Measurements from ENCODE around the gene LUZP1. TPM values are rescaled to one million over a fixed set of nuclear protein-coding genes. Genes with fewer than 3 reads are reported as not detected.
A peak's percentile ranks its signal among the peaks of the same experiment; 100 is the strongest.
"Not testable (repeated sequence)": the region's sequence is repeated elsewhere in the genome, so short reads cannot be mapped to it uniquely, and the experiment has no call there.

LUZP1 gene
- total RNA-seq, 2 donors from 2014 or later: 43.5 to 49.4 TPM

DNA sequence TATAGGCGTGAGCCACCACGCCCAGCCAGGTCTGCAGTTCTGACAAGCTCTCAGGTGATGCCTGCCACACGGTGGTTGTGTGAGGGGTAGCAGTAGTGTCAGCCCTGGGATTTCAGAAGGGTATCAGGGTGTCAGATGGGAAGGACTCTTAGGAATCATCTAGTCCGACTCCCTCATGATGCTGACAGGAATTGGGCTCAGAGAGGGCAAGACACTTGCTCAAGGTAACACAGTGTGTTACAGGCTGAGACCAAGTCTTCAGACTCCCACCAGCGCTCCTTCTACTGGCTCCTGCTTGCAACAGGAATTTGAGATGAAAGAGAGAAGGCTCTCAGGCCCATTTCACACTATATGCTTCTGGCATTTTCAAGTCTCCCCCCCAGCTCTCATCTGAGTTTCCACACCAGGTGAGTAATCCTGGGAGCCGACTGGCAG lies 41.7 kb upstream of the LUZP1 start:
- peaks cover 9% of the 10 kb centered on the region for H3K4me1 Mint-ChIP-seq

DNA sequence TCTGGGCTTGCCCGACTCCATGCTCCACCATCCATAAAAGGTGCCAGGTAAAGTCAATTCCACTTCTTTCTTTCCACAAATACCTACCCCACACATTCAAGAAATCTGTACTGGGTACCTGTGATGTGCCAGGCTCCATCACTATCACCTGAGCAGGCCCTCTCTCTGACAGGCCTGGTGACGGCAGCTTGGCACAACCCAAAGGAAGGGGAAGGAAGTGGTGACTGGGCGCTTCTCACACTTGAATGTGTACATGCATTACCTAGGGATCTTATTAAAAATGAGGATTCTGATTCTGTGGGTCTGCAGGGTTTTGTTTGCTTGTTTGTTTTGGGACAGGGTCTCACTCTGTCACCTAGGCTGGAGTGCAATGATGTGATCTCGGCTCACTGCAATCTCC lies 41.1 kb upstream of the LUZP1 start:
- H3K4me1 Mint-ChIP-seq: peaks cover 9% of the 10 kb centered on the region
- no peaks in the 10 kb centered on the region for H3K9me3 Mint-ChIP-seq
- peaks cover 2% of the 10 kb centered on the region for H3K27me3 Mint-ChIP-seq (ENCODE audit: insufficient read depth)
- TF ChIP-seq, protein P1, sequence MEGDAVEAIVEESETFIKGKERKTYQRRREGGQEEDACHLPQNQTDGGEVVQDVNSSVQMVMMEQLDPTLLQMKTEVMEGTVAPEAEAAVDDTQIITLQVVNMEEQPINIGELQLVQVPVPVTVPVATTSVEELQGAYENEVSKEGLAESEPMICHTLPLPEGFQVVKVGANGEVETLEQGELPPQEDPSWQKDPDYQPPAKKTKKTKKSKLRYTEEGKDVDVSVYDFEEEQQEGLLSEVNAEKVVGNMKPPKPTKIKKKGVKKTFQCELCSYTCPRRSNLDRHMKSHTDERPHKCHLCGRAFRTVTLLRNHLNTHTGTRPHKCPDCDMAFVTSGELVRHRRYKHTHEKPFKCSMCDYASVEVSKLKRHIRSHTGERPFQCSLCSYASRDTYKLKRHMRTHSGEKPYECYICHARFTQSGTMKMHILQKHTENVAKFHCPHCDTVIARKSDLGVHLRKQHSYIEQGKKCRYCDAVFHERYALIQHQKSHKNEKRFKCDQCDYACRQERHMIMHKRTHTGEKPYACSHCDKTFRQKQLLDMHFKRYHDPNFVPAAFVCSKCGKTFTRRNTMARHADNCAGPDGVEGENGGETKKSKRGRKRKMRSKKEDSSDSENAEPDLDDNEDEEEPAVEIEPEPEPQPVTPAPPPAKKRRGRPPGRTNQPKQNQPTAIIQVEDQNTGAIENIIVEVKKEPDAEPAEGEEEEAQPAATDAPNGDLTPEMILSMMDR (conservative IDR thresholded peaks at IDR 0.05): no peak
- H3K4me1 ChIP-seq (ENCODE audit: control insufficient read depth, insufficient read depth, low read length): peaks cover 2% of the 10 kb centered on the region
- no peaks in the 10 kb centered on the region for H3K27me3 ChIP-seq (ENCODE audit: control insufficient read depth, insufficient read depth, low read length, poor library complexity, severe bottlenecking)
- no peak overlapping the region for H3K27ac ChIP-seq (ENCODE audit: low read depth, low read length)
- no peak overlapping the region for H3K4me3 ChIP-seq (ENCODE audit: low read length)
- DNase-seq: no peak
- H3K36me3 ChIP-seq (ENCODE audit: control insufficient read depth, insufficient read depth, low read length): no peaks in the 10 kb centered on the region
- 67 to 95% methylated on average over 1 to 4 of the region's 4 CpGs for WGBS, 2 experiments (ENCODE audit: insufficient coverage in 1 of 2, insufficient read length in 1 of 2)
- no peak overlapping the region for H3K4me3 Mint-ChIP-seq
- no peaks in the 10 kb centered on the region for H3K9me3 ChIP-seq (ENCODE audit: control insufficient read depth, low read length)
- no peaks in the 10 kb centered on the region for H3K36me3 Mint-ChIP-seq (ENCODE audit: low read depth)
- no peak overlapping the region for H3K27ac Mint-ChIP-seq
- no peak overlapping the region for H3K9ac ChIP-seq (ENCODE audit: extremely low read depth, low read length, poor library complexity, severe bottlenecking)

More for the DNA sequence above, 41.7 kb upstream of the LUZP1 start:
- no peak overlapping the region for H3K27ac Mint-ChIP-seq
- DNase-seq: peak; percentile 83
- Histone ChIP-seq H3K27me3 (ENCODE audit: control insufficient read depth, insufficient read depth, low read length, poor library complexity, severe bottlenecking) (no peaks in the 10 kb centered on the region), H3K4me1 (ENCODE audit: control insufficient read depth, insufficient read depth, low read length) (peaks cover 2% of the 10 kb centered on the region), H3K4me3 (ENCODE audit: low read length) (no peak overlapping the region), H3K9me3 (ENCODE audit: control insufficient read depth, low read length) (no peaks in the 10 kb centered on the region), H3K36me3 (ENCODE audit: control insufficient read depth, insufficient read depth, low read length) (no peaks in the 10 kb centered on the region), H3K9ac (ENCODE audit: extremely low read depth, low read length, poor library complexity, severe bottlenecking) (no peak overlapping the region), H3K27ac (ENCODE audit: low read depth, low read length) (no peak overlapping the region)
- H3K27me3 Mint-ChIP-seq (ENCODE audit: insufficient read depth): peaks cover 2% of the 10 kb centered on the region
- H3K9me3 Mint-ChIP-seq: no peaks in the 10 kb centered on the region
- 59 to 73% methylated on average over 2 to 6 of the region's 6 CpGs for WGBS, 2 experiments (ENCODE audit: insufficient coverage in 1 of 2, insufficient read length in 1 of 2)
- TF ChIP-seq, protein P1 (conservative IDR thresholded peaks at IDR 0.05): peak; percentile 67
- H3K4me3 Mint-ChIP-seq: no peak overlapping the region
- H3K36me3 Mint-ChIP-seq (ENCODE audit: low read depth): no peaks in the 10 kb centered on the region

DNA sequence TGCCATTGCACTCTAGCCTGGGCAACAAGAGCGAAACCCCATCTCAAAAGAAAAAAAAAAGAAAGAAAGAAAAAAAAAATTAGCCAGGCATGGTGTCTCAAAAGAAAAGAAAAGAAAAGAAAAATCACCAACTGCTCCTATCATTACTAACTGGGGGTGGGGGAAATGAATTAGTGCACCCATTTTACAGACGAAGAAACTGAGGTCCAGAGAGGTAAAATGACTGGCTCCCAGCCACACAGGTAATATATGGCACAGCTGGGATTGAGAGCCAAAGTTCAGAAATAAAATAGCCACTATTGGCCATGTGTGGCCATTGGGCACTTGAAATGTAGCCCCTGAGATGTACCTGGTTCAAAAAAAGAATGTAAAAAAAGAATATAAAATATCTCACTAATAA lies 39.9 kb upstream of the LUZP1 start:
- H3K27ac ChIP-seq (ENCODE audit: low read depth, low read length): no peak overlapping the region
- H3K27ac Mint-ChIP-seq: no peak overlapping the region
- H3K9me3 Mint-ChIP-seq: peaks cover 2% of the 10 kb centered on the region
- H3K4me3 Mint-ChIP-seq: no peak overlapping the region
- H3K4me1 Mint-ChIP-seq: peaks cover 9% of the 10 kb centered on the region
- peaks cover 2% of the 10 kb centered on the region for H3K36me3 Mint-ChIP-seq (ENCODE audit: low read depth)
- TF ChIP-seq, protein P1 (conservative IDR thresholded peaks at IDR 0.05): no peak
- H3K9me3 ChIP-seq (ENCODE audit: control insufficient read depth, low read length): no peaks in the 10 kb centered on the region
- no peak overlapping the region for H3K4me3 ChIP-seq (ENCODE audit: low read length)
- WGBS, 2 experiments (ENCODE audit: insufficient coverage in 1 of 2, insufficient read length in 1 of 2): 92 to 100% methylated on average over 1 of the region's 2 CpGs
- no peak overlapping the region for H3K9ac ChIP-seq (ENCODE audit: extremely low read depth, low read length, poor library complexity, severe bottlenecking)
- peaks cover 2% of the 10 kb centered on the region for H3K27me3 Mint-ChIP-seq (ENCODE audit: insufficient read depth)
- H3K36me3 ChIP-seq (ENCODE audit: control insufficient read depth, insufficient read depth, low read length): no peaks in the 10 kb centered on the region
- no peak for DNase-seq
- H3K27me3 ChIP-seq (ENCODE audit: control insufficient read depth, insufficient read depth, low read length, poor library complexity, severe bottlenecking): no peaks in the 10 kb centered on the region
- peaks cover 2% of the 10 kb centered on the region for H3K4me1 ChIP-seq (ENCODE audit: control insufficient read depth, insufficient read depth, low read length)

DNA sequence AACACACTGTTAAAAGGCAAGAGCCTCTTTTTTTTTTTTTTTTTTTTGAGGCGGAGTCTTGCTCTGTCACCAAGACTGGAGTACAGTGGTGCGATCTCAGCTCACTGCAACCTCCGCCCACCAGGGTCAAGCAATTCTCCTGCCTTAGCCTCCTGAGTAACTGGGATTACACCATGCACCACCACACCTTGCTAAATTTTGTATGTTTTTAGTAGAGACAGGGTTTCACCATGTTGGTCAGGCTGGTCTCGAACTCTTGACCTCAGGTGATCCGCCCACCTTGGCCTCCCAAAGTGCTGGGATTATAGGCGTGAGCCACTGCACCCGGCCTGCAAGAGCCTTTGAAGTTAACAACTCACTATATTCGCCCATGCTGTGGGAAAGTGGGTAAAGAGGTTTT lies 39.1 kb upstream of the LUZP1 start:
- not testable (repeated sequence) for H3K27me3 ChIP-seq (ENCODE audit: control insufficient read depth, insufficient read depth, low read length, poor library complexity, severe bottlenecking); H3K9me3 ChIP-seq (ENCODE audit: control insufficient read depth, low read length); H3K9me3 Mint-ChIP-seq; H3K9ac ChIP-seq (ENCODE audit: extremely low read depth, low read length, poor library complexity, severe bottlenecking); H3K4me3 ChIP-seq (ENCODE audit: low read length); DNase-seq; H3K27me3 Mint-ChIP-seq (ENCODE audit: insufficient read depth); H3K4me3 Mint-ChIP-seq; H3K36me3 Mint-ChIP-seq (ENCODE audit: low read depth); H3K27ac ChIP-seq (ENCODE audit: low read depth, low read length); H3K36me3 ChIP-seq (ENCODE audit: control insufficient read depth, insufficient read depth, low read length); H3K4me1 Mint-ChIP-seq; H3K4me1 ChIP-seq (ENCODE audit: control insufficient read depth, insufficient read depth, low read length); H3K27ac Mint-ChIP-seq
- WGBS, 2 experiments (ENCODE audit: insufficient coverage in 1 of 2, insufficient read length in 1 of 2): 88 to 90% methylated on average over 3 to 8 of the region's 8 CpGs
